Astrocyte (in vitro differentiated cells and primary cell): ENCODE results near the gene MCUB. TPM values are rescaled to one million over a fixed set of nuclear protein-coding genes. Genes with fewer than 3 reads are reported as not detected.
"Not testable (repeated sequence)": the region's sequence is repeated elsewhere in the genome, so short reads cannot be mapped to it uniquely, and the experiment has no call there.

Source experiments
- DNase-seq: peaks from one replicate; pipeline ENCODE4 v3.0.0-alpha.2; 2010; ENCODE audit warnings: low read depth
- FAIRE-seq: peaks from 2 replicates; lab custom pipeline; 2011; peaks lifted over from hg19 to GRCh38; lab: Jason Lieb, UNC
- H2AFZ ChIP-seq: 2 replicates; pipeline ENCODE4 v1.6.0; 2012; ENCODE audit warnings: low read depth, low read length, inconsistent platforms
- H3K27ac ChIP-seq: 2 replicates; pipeline ENCODE4 v1.5.1; 2011; ENCODE audit warnings: low read depth, low read length, inconsistent platforms
- H3K27me3 ChIP-seq: 2 replicates; pipeline ENCODE4 v1.6.0; 2011; ENCODE audit warnings: low read length, inconsistent platforms; ENCODE audit not compliant: insufficient read depth
- H3K36me3 ChIP-seq: 2 replicates; pipeline ENCODE4 v1.5.1; 2011; ENCODE audit warnings: low read length, inconsistent platforms; ENCODE audit not compliant: insufficient read depth
- H3K4me1 ChIP-seq: 2 replicates; pipeline ENCODE4 v1.5.1; 2011; ENCODE audit warnings: low read length, inconsistent platforms; ENCODE audit not compliant: insufficient read depth
- H3K4me2 ChIP-seq: 2 replicates; pipeline ENCODE4 v1.6.0; 2012; ENCODE audit warnings: low read length, inconsistent platforms
- H3K4me3 ChIP-seq: 2 replicates; pipeline ENCODE4 v1.5.1; 2011; ENCODE audit warnings: low read depth, mild to moderate bottlenecking, low read length, inconsistent platforms; ENCODE audit not compliant: insufficient read depth
- H3K79me2 ChIP-seq: 2 replicates; pipeline ENCODE4 v1.6.0; 2012; ENCODE audit warnings: mild to moderate bottlenecking, low read length, inconsistent platforms; ENCODE audit not compliant: insufficient read depth
- H3K9ac ChIP-seq: 2 replicates; pipeline ENCODE4 v1.6.0; 2012; ENCODE audit warnings: mild to moderate bottlenecking, low read length, inconsistent platforms
- H3K9me3 ChIP-seq: 2 replicates; pipeline ENCODE4 v1.5.1; 2012; ENCODE audit warnings: low read depth, mild to moderate bottlenecking, low read length, inconsistent platforms; ENCODE audit not compliant: insufficient read depth
- H4K20me1 ChIP-seq: 2 replicates; pipeline ENCODE4 v1.6.0; 2012; ENCODE audit warnings: low read length, inconsistent platforms; ENCODE audit not compliant: insufficient read depth
- H3K27ac Mint-ChIP-seq: one replicate; pipeline ENCODE4 v1.8.0; 2021; ENCODE audit warnings: mild to moderate bottlenecking, mixed read lengths; ENCODE audit not compliant: unreplicated experiment
- H3K27me3 Mint-ChIP-seq: one replicate; pipeline ENCODE4 v1.8.0; 2021; ENCODE audit warnings: low read depth, mixed read lengths; ENCODE audit not compliant: unreplicated experiment
- H3K36me3 Mint-ChIP-seq: one replicate; pipeline ENCODE4 v1.8.0; 2021; ENCODE audit warnings: low read depth, mixed read lengths; ENCODE audit not compliant: unreplicated experiment
- H3K4me1 Mint-ChIP-seq: one replicate; pipeline ENCODE4 v1.8.0; 2021; ENCODE audit warnings: low read depth, mixed read lengths; ENCODE audit not compliant: unreplicated experiment
- H3K4me3 Mint-ChIP-seq: one replicate; pipeline ENCODE4 v1.8.0; 2021; ENCODE audit warnings: mild to moderate bottlenecking, moderate library complexity, mixed read lengths; ENCODE audit not compliant: unreplicated experiment
- H3K9me3 Mint-ChIP-seq: one replicate; pipeline ENCODE4 v1.8.0; 2021; ENCODE audit warnings: mild to moderate bottlenecking, mixed read lengths; ENCODE audit not compliant: unreplicated experiment
- EZH2 ChIP-seq: IDR thresholded peaks from 2 replicates; pipeline ENCODE4 v1.6.1; 2012; ENCODE audit warnings: mild to moderate bottlenecking, low read length, inconsistent platforms; ENCODE audit not compliant: insufficient read depth
- total RNA-seq: library from RNA; stranded (reverse); gene quantifications from 2 replicates; pipeline ENCODE4 v1.2.1, GENCODE V29; 2021
- TF ChIP-seq, protein P1 (sequence below): IDR thresholded peaks from 2 replicates; pipeline ENCODE4 v1.5.1; 2011; ENCODE audit warnings: low read depth, mild to moderate bottlenecking, inconsistent platforms, low read length, moderate library complexity; ENCODE audit not compliant: insufficient read depth

The MCUB gene
- total RNA-seq, 1 donor from 2014 or later, result 12.6 TPM

DNA sequence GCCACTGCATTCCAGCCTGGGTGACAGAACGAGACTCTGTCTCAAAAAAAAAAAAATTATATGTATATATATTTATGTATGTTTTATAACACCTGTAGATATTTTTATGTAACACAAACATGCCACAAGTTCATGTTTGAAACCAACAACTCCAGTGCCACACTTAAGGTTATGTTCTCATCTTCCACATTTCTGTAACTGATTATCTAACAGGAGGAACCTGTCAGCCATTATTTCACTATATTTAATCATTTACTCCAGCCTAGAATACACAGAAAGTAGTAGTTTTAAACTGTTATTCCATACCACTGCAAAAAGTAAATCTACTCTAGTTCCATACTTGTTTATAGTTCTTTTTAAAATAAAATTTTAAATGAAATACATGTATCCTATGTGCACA is 32.3 kb downstream of the MCUB start:
- no peaks in the 10 kb centered on the region for H3K27me3 ChIP-seq
- Mint-ChIP-seq H3K4me3 (no peak overlapping the region), H3K36me3 (no peaks in the 10 kb centered on the region), H3K27me3 (no peaks in the 10 kb centered on the region), H3K27ac (no peak overlapping the region), H3K9me3 (no peaks in the 10 kb centered on the region), H3K4me1 (peaks cover 6% of the 10 kb centered on the region)
- no peaks in the 10 kb centered on the region for H3K9me3 ChIP-seq
- H3K9ac ChIP-seq, result no peak overlapping the region
- no peak for DNase-seq
- no peak overlapping the region for H3K27ac ChIP-seq
- TF ChIP-seq EZH2, result no peak
- TF ChIP-seq, protein P1, sequence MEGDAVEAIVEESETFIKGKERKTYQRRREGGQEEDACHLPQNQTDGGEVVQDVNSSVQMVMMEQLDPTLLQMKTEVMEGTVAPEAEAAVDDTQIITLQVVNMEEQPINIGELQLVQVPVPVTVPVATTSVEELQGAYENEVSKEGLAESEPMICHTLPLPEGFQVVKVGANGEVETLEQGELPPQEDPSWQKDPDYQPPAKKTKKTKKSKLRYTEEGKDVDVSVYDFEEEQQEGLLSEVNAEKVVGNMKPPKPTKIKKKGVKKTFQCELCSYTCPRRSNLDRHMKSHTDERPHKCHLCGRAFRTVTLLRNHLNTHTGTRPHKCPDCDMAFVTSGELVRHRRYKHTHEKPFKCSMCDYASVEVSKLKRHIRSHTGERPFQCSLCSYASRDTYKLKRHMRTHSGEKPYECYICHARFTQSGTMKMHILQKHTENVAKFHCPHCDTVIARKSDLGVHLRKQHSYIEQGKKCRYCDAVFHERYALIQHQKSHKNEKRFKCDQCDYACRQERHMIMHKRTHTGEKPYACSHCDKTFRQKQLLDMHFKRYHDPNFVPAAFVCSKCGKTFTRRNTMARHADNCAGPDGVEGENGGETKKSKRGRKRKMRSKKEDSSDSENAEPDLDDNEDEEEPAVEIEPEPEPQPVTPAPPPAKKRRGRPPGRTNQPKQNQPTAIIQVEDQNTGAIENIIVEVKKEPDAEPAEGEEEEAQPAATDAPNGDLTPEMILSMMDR, result no peak
- H2AFZ ChIP-seq, result no peak overlapping the region
- H4K20me1 ChIP-seq, result no peaks in the 10 kb centered on the region
- H3K4me3 ChIP-seq, result no peak overlapping the region
- no peak overlapping the region for H3K4me2 ChIP-seq
- no peak for FAIRE-seq
- H3K4me1 ChIP-seq, result no peaks in the 10 kb centered on the region
- H3K36me3 ChIP-seq, result no peaks in the 10 kb centered on the region
- no peaks in the 10 kb centered on the region for H3K79me2 ChIP-seq

DNA sequence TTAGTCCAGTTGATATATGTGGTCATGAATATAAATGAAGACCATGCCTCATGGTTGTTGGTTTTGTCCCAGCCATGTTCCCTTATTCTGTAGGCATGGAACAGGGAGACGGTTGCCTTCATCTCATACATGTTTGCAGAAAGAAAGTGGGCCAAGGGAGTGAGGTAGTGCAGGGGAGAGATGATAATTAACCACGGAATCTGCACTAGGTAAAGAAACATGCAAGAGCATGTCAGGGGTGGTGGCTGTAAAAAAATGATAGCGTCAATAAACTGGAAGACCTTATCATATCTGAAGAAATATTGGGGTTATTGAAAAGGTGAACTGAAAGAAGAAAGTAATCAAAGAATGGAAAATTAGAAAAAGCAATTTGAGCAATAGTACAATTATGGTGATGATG is 35.1 kb downstream of the MCUB start:
- not testable (repeated sequence) for H3K4me1 Mint-ChIP-seq, H3K27ac Mint-ChIP-seq, H3K4me3 ChIP-seq, H2AFZ ChIP-seq, H3K36me3 Mint-ChIP-seq, H3K9me3 Mint-ChIP-seq, H3K4me1 ChIP-seq, H3K4me3 Mint-ChIP-seq, H3K4me2 ChIP-seq, H3K27me3 ChIP-seq, H3K27ac ChIP-seq, H3K36me3 ChIP-seq, DNase-seq, H3K27me3 Mint-ChIP-seq, H3K9ac ChIP-seq, H4K20me1 ChIP-seq, H3K79me2 ChIP-seq, H3K9me3 ChIP-seq
- FAIRE-seq, result peak; percentile 29

GRCh38 chr4:109596420-109597085 is 36.5 kb downstream of the MCUB start:
- not testable (repeated sequence) for H3K4me2 ChIP-seq, H3K4me1 Mint-ChIP-seq, H3K36me3 Mint-ChIP-seq, H3K4me1 ChIP-seq, H3K36me3 ChIP-seq, H3K27ac ChIP-seq, H3K79me2 ChIP-seq, H4K20me1 ChIP-seq, H3K9me3 Mint-ChIP-seq, DNase-seq, H3K27me3 ChIP-seq, H3K4me3 Mint-ChIP-seq, H3K9ac ChIP-seq, FAIRE-seq, H3K4me3 ChIP-seq, H3K27ac Mint-ChIP-seq, H3K27me3 Mint-ChIP-seq, H2AFZ ChIP-seq, H3K9me3 ChIP-seq
